ENCODE results near the gene MEIOC.
"Not testable (repeated sequence)": the region's sequence is repeated elsewhere in the genome, so short reads cannot be mapped to it uniquely, and the experiment has no call there.

MEIOC gene

DNA sequence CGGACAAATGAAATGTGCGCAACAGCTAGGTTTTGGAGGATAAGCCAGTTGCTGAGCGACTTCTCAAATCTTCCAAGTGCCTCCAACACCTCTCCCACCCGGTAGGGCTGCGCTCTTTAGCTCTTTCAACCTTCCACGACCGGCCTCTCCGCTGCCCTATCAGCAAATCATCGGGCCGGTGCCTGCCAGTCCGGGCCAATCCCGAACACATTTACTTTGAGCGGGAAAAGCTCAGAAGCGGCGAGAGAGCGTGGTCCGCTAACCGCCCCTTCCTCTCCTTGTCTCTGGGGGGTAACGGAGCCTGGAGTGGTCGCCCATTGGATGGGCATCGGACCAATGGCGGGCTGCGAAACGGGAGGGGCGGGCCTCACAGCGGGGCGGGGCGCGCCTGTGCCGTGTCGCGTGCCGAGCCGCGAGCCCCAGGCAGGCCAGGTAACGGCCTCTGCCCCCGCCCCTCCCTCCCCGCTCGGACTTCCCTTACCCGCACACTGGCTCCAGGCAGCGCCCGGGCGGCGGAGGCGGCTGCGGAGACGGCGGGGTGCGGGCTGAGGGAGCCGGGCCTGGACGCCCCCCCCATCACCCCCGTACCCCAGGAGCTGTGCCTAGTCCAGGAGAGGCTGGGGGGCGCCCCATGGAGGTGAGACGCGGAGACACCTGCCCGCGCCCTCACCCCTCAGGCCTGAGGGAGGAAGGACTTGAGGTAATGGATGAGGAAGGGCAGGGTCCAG is at the start of gene MEIOC:
TSS of gene MEIOC (plus strand) at position 486 of the 728 bp plus-strand sequence. CDS start at position 632, 146 bp downstream.
- Histone ChIP-seq H3K4me1 (ENCODE audit: insufficient read depth, low read length) (no peaks in the 10 kb centered on the region), H3K27me3 (ENCODE audit: control insufficient read depth in 1 of 2, insufficient read depth in 2 of 2, low read length in 2 of 2) (peaks cover 6 to 24% of the 10 kb centered on the region in 2 donors), H3K4me3 (ENCODE audit: low read depth in 1 of 2, low read length in 2 of 2) (no peak within 1 kb of the TSS), H3K27ac (ENCODE audit: low read depth, low read length) (no peak within 1 kb of the TSS), H3K9ac (ENCODE audit: low read length) (no peak within 1 kb of the TSS), H3K36me3 (ENCODE audit: insufficient read depth, low read length) (no peaks in the 10 kb centered on the region), H3K9me3 (ENCODE audit: low read length) (no peaks in the 10 kb centered on the region)

- Histone ChIP-seq H3K9ac (ENCODE audit: low read length) (no peak overlapping the region), H3K4me3 (ENCODE audit: low read depth in 1 of 2, low read length in 2 of 2) (no peak overlapping the region), H3K27ac (ENCODE audit: low read depth, low read length) (no peak overlapping the region), H3K4me1 (ENCODE audit: insufficient read depth, low read length) (peaks cover 8% of the 10 kb centered on the region), H3K36me3 (ENCODE audit: insufficient read depth, low read length) (no peaks in the 10 kb centered on the region), H3K27me3 (ENCODE audit: control insufficient read depth in 1 of 2, insufficient read depth in 2 of 2, low read length in 2 of 2) (no peaks in the 10 kb centered on the region), H3K9me3 (ENCODE audit: low read length) (no peaks in the 10 kb centered on the region)
These were observed 49.6 kb upstream of the MEIOC start for GRCh38 chr17:44606658-44607057.

GRCh38 chr17:44607836-44608690 is 48.2 kb upstream of the MEIOC start:
- no peaks in the 10 kb centered on the region for H3K36me3 ChIP-seq (ENCODE audit: insufficient read depth, low read length)
- H3K27me3 ChIP-seq (ENCODE audit: control insufficient read depth in 1 of 2, insufficient read depth in 2 of 2, low read length in 2 of 2) = no peaks in the 10 kb centered on the region
- no peak overlapping the region for H3K9ac ChIP-seq (ENCODE audit: low read length)
- no peak overlapping the region for H3K27ac ChIP-seq (ENCODE audit: low read depth, low read length)
- H3K9me3 ChIP-seq (ENCODE audit: low read length) = no peaks in the 10 kb centered on the region
- peaks cover 8% of the 10 kb centered on the region for H3K4me1 ChIP-seq (ENCODE audit: insufficient read depth, low read length)
- no peak overlapping the region for H3K4me3 ChIP-seq (ENCODE audit: low read depth in 1 of 2, low read length in 2 of 2)

DNA sequence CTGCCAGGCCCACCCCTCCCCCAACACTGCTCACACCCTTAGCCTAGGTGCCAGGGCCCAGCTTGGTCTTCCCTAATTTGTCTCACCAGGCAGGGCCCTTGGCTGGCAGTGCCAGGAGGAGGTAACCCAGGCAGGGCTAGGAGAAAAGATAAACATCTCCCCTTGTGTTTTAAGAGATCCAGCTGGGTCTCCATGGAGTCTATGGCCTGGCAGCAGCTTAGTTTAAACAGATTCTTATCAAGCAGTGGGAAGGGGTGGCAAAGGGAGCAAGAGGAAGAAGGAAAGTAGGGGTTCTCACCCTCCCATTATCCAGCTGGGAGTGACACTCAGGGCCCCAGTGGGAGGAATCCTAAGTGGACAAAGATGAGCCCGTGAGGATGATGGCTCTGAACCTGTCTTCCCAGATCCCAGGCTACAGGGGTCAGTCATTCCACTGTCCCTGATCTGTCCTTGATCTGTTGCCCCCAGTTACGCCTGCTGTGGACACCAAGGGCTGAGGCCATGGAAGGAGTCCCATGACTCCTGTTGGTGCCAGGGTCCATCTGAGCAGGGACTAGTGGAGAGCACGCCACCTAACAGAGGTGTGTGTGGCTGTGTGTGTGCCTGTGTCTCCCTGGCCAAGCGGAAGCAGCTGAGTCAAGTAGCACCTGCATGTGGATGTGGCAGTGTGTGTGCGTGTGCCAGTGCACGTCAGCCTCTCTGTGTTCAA is 47.4 kb upstream of the MEIOC start:
- Histone ChIP-seq H3K4me3 (ENCODE audit: low read depth in 1 of 2, low read length in 2 of 2) (no peak overlapping the region), H3K27ac (ENCODE audit: low read depth, low read length) (no peak overlapping the region), H3K9me3 (ENCODE audit: low read length) (no peaks in the 10 kb centered on the region), H3K36me3 (ENCODE audit: insufficient read depth, low read length) (no peaks in the 10 kb centered on the region), H3K9ac (ENCODE audit: low read length) (no peak overlapping the region), H3K4me1 (ENCODE audit: insufficient read depth, low read length) (peaks cover 8% of the 10 kb centered on the region), H3K27me3 (ENCODE audit: control insufficient read depth in 1 of 2, insufficient read depth in 2 of 2, low read length in 2 of 2) (no peaks in the 10 kb centered on the region)

GRCh38 chr17:44610331-44610730 is 45.9 kb upstream of the MEIOC start:
- Histone ChIP-seq H3K27ac (ENCODE audit: low read depth, low read length) (no peak overlapping the region), H3K9ac (ENCODE audit: low read length) (no peak overlapping the region), H3K36me3 (ENCODE audit: insufficient read depth, low read length) (no peaks in the 10 kb centered on the region), H3K27me3 (ENCODE audit: control insufficient read depth in 1 of 2, insufficient read depth in 2 of 2, low read length in 2 of 2) (no peaks in the 10 kb centered on the region), H3K4me1 (ENCODE audit: insufficient read depth, low read length) (peaks cover 8% of the 10 kb centered on the region), H3K9me3 (ENCODE audit: low read length) (no peaks in the 10 kb centered on the region), H3K4me3 (ENCODE audit: low read depth in 1 of 2, low read length in 2 of 2) (no peak overlapping the region)

GRCh38 chr17:44610871-44611270 is 45.4 kb upstream of the MEIOC start:
- H3K9me3 ChIP-seq (ENCODE audit: low read length) = no peaks in the 10 kb centered on the region
- no peak overlapping the region for H3K27ac ChIP-seq (ENCODE audit: low read depth, low read length)
- H3K36me3 ChIP-seq (ENCODE audit: insufficient read depth, low read length) = no peaks in the 10 kb centered on the region
- H3K9ac ChIP-seq (ENCODE audit: low read length) = no peak overlapping the region
- no peak overlapping the region for H3K4me3 ChIP-seq (ENCODE audit: low read depth in 1 of 2, low read length in 2 of 2)
- H3K4me1 ChIP-seq (ENCODE audit: insufficient read depth, low read length) = peaks cover 8% of the 10 kb centered on the region
- H3K27me3 ChIP-seq (ENCODE audit: control insufficient read depth in 1 of 2, insufficient read depth in 2 of 2, low read length in 2 of 2) = no peaks in the 10 kb centered on the region

GRCh38 chr17:44614862-44615261 is 41.4 kb upstream of the MEIOC start:
- Histone ChIP-seq H3K36me3 (ENCODE audit: insufficient read depth, low read length) (no peaks in the 10 kb centered on the region), H3K4me3 (ENCODE audit: low read depth in 1 of 2, low read length in 2 of 2) (no peak overlapping the region), H3K9ac (ENCODE audit: low read length) (no peak overlapping the region), H3K9me3 (ENCODE audit: low read length) (no peaks in the 10 kb centered on the region), H3K4me1 (ENCODE audit: insufficient read depth, low read length) (no peaks in the 10 kb centered on the region), H3K27ac (ENCODE audit: low read depth, low read length) (no peak overlapping the region), H3K27me3 (ENCODE audit: control insufficient read depth in 1 of 2, insufficient read depth in 2 of 2, low read length in 2 of 2) (no peaks in the 10 kb centered on the region)

- H3K27me3 ChIP-seq (ENCODE audit: control insufficient read depth in 1 of 2, insufficient read depth in 2 of 2, low read length in 2 of 2); H3K4me1 ChIP-seq (ENCODE audit: insufficient read depth, low read length); H3K9ac ChIP-seq (ENCODE audit: low read length); H3K9me3 ChIP-seq (ENCODE audit: low read length); H3K4me3 ChIP-seq (ENCODE audit: low read depth in 1 of 2, low read length in 2 of 2); H3K36me3 ChIP-seq (ENCODE audit: insufficient read depth, low read length); H3K27ac ChIP-seq (ENCODE audit: low read depth, low read length): not testable (repeated sequence)
These were observed 37.6 kb upstream of the MEIOC start for GRCh38 chr17:44618652-44619051.

GRCh38 chr17:44623070-44623725 is 33.1 kb upstream of the MEIOC start:
- no peaks in the 10 kb centered on the region for H3K36me3 ChIP-seq (ENCODE audit: insufficient read depth, low read length)
- no peak overlapping the region for H3K27ac ChIP-seq (ENCODE audit: low read depth, low read length)
- H3K27me3 ChIP-seq (ENCODE audit: control insufficient read depth in 1 of 2, insufficient read depth in 2 of 2, low read length in 2 of 2) = no peaks in the 10 kb centered on the region
- no peak overlapping the region for H3K4me3 ChIP-seq (ENCODE audit: low read depth in 1 of 2, low read length in 2 of 2)
- no peaks in the 10 kb centered on the region for H3K9me3 ChIP-seq (ENCODE audit: low read length)
- no peaks in the 10 kb centered on the region for H3K4me1 ChIP-seq (ENCODE audit: insufficient read depth, low read length)
- H3K9ac ChIP-seq (ENCODE audit: low read length) = no peak overlapping the region

DNA sequence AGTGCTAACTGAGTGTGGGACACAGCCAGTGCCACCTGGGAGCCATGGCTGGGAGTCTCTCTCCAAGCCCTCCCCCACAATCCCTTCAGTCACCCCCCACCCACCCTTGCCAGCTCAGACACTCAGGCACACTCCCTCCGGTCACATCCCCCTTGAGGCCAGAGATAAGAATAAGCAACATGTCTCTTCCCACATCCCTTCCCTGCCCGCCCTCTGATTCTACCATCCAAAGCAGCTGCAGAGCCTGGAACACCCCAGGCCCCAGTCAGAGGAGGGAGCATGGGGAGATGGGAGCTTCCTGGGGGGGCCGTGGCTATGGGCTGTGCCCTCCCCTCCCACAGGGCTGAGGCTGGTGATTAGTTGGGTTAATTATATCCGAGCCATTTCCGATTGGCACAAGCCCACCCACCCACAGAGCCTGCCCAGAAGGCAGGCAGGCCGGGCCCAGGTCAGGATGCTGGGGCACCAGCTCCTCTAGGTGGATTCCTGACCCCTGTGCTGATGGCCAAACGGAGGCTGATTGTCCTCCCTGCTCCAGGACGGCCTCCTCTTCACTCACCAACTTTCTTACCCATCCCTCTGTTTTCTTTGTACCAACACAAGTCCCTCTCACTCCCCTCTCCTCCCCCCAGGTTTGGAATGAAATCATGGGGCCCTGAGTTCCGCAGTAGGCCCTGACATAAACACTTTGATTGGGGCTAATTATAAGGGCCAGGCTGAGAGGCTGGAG is 28.6 kb upstream of the MEIOC start:
- H3K9ac ChIP-seq (ENCODE audit: low read length) = no peak overlapping the region

More for the DNA sequence above, 28.6 kb upstream of the MEIOC start:
- H3K27me3 ChIP-seq (ENCODE audit: control insufficient read depth in 1 of 2, insufficient read depth in 2 of 2, low read length in 2 of 2) = no peaks in the 10 kb centered on the region
- no peak overlapping the region for H3K4me3 ChIP-seq (ENCODE audit: low read depth in 1 of 2, low read length in 2 of 2)
- H3K36me3 ChIP-seq (ENCODE audit: insufficient read depth, low read length) = no peaks in the 10 kb centered on the region
- H3K27ac ChIP-seq (ENCODE audit: low read depth, low read length) = no peak overlapping the region
- H3K9me3 ChIP-seq (ENCODE audit: low read length) = no peaks in the 10 kb centered on the region
- no peaks in the 10 kb centered on the region for H3K4me1 ChIP-seq (ENCODE audit: insufficient read depth, low read length)

All from muscle layer of colon (tissue), 2 donors.